Endothelial cell of umbilical vein (primary cell): Measurements from ENCODE around the gene ZNF91.
"Not testable (repeated sequence)": the region's sequence is repeated elsewhere in the genome, so short reads cannot be mapped to it uniquely, and the experiment has no call there.

Experiments used
- CTCF ChIP-seq, 2 donors: IDR thresholded peaks; 1 replicate in 1 of 2; 2 replicates in 1 of 2; pipeline ENCODE4 v1.5.1; 2011; ENCODE audit warnings: low read length in 2 of 2, mild to moderate bottlenecking in 2 of 2, moderate library complexity in 2 of 2, control low read depth in 1 of 2, inconsistent platforms in 1 of 2, low read depth in 1 of 2; ENCODE audit not compliant: insufficient read depth in 1 of 2; ENCODE audit errors: extremely low read depth in 1 of 2
- POLR2A ChIP-seq: IDR thresholded peaks from 2 replicates; pipeline ENCODE4 v1.6.1; 2012; ENCODE audit warnings: low read depth, mild to moderate bottlenecking, control low read depth, low read length

- not testable (repeated sequence) for TF ChIP-seq CTCF (IDR thresholded peaks at IDR 0.05; ENCODE audit: extremely low read depth in 1 of 2, insufficient read depth in 1 of 2, low read depth in 1 of 2, low read length in 2 of 2); POLR2A
These were observed 449 bp upstream of the ZNF91 start for GRCh38 chr19:23395722-23396117.
